Neural cell (in vitro differentiated cells): ENCODE data around the gene ZBP1.

Source experiments
- EP300 ChIP-seq: fragments of 450-650 bp; conservative IDR thresholded peaks from 2 replicates; pipeline ENCODE4 v1.6.1; 2014; ENCODE audit warnings: antibody characterized with exemption, mild to moderate bottlenecking, moderate library complexity; ENCODE audit not compliant: poor library complexity, severe bottlenecking
- EZH2 ChIP-seq: fragments of 200-600, 300-800 bp; shearing (Covaris generic), sonication (generic); IDR thresholded peaks from 2 replicates; pipeline ENCODE4 v1.6.1; 2014; ENCODE audit warnings: antibody characterized with exemption, low read length, borderline replicate concordance, mild to moderate bottlenecking; ENCODE audit not compliant: insufficient read depth, poor library complexity, severe bottlenecking
- POLR2AphosphoS5 ChIP-seq: IDR thresholded peaks from 2 replicates; pipeline ENCODE4 v1.6.1; 2012
- RAD21 ChIP-seq: fragments of 450-650 bp; conservative IDR thresholded peaks from 2 replicates; pipeline ENCODE4 v1.6.1; 2014; ENCODE audit warnings: antibody characterized with exemption, mild to moderate bottlenecking, moderate library complexity
- REST ChIP-seq: IDR thresholded peaks from 2 replicates; pipeline ENCODE4 v1.6.1; 2012; ENCODE audit warnings: borderline replicate concordance
- SMC3 ChIP-seq: fragments of 450-650 bp; conservative IDR thresholded peaks from 2 replicates; pipeline ENCODE4 v1.6.1; 2014; ENCODE audit warnings: antibody characterized with exemption, mild to moderate bottlenecking, moderate library complexity; ENCODE audit not compliant: poor library complexity
- TAF1 ChIP-seq: IDR thresholded peaks from 2 replicates; pipeline ENCODE4 v1.6.1; 2012; ENCODE audit warnings: low read depth
- TF ChIP-seq, protein P1 (sequence below): fragments of 450-650 bp; IDR thresholded peaks from 2 replicates; pipeline ENCODE4 v1.5.1; 2014; ENCODE audit warnings: antibody characterized with exemption, mild to moderate bottlenecking, moderate library complexity; ENCODE audit not compliant: poor library complexity, severe bottlenecking

GRCh38 chr20:57585466-57586213 lies 34.6 kb downstream of the ZBP1 start:
- TF ChIP-seq, protein P1, sequence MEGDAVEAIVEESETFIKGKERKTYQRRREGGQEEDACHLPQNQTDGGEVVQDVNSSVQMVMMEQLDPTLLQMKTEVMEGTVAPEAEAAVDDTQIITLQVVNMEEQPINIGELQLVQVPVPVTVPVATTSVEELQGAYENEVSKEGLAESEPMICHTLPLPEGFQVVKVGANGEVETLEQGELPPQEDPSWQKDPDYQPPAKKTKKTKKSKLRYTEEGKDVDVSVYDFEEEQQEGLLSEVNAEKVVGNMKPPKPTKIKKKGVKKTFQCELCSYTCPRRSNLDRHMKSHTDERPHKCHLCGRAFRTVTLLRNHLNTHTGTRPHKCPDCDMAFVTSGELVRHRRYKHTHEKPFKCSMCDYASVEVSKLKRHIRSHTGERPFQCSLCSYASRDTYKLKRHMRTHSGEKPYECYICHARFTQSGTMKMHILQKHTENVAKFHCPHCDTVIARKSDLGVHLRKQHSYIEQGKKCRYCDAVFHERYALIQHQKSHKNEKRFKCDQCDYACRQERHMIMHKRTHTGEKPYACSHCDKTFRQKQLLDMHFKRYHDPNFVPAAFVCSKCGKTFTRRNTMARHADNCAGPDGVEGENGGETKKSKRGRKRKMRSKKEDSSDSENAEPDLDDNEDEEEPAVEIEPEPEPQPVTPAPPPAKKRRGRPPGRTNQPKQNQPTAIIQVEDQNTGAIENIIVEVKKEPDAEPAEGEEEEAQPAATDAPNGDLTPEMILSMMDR = no peak
- no peak for TF ChIP-seq SMC3
- TF ChIP-seq RAD21 = no peak
- TF ChIP-seq POLR2AphosphoS5 = no peak
- no peak for TF ChIP-seq EZH2
- TF ChIP-seq EP300 = no peak
- no peak for TF ChIP-seq TAF1
- TF ChIP-seq REST = no peak
